SU-DHL-6 (cell line): ENCODE measurements around the gene STUB1.

ENCODE experiments used
- EZH2phosphoT487 ChIP-seq: fragments of 200-600 bp; sonication (generic), shearing (Covaris generic); conservative IDR thresholded peaks from 2 replicates; pipeline ENCODE4 v1.6.1; 2018; ENCODE audit warnings: mild to moderate bottlenecking, antibody characterized with exemption, low read length, moderate library complexity, mixed read lengths
- TF ChIP-seq, protein P1 (sequence below): fragments of 200-600 bp; sonication (generic); IDR thresholded peaks from one replicate; pipeline ENCODE4 v1.5.1; 2017; ENCODE audit warnings: antibody characterized with exemption, mild to moderate bottlenecking, low read length, moderate library complexity; ENCODE audit not compliant: insufficient read depth, poor library complexity, severe bottlenecking

DNA sequence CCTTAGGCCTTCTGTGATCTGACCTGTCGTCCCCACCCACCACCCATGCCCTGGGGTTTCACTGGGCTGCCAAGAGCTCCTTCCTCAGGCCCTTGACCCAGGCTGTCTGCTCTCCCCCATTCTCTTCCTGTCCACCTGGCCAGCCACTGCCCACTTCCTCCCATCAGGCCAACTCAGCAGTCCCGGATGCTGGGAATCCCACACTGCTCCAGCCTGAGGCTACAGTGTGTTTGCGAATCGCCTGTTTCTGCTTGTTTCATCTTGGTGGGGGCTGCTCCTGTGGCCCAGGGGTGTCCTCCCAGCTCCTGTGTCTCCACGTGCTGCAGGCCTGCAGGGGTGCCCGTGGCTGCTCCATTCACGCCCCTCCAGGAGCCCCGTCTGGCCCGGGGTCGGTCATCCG, 33.9 kb downstream of the STUB1 start:
- TF ChIP-seq, protein P1, sequence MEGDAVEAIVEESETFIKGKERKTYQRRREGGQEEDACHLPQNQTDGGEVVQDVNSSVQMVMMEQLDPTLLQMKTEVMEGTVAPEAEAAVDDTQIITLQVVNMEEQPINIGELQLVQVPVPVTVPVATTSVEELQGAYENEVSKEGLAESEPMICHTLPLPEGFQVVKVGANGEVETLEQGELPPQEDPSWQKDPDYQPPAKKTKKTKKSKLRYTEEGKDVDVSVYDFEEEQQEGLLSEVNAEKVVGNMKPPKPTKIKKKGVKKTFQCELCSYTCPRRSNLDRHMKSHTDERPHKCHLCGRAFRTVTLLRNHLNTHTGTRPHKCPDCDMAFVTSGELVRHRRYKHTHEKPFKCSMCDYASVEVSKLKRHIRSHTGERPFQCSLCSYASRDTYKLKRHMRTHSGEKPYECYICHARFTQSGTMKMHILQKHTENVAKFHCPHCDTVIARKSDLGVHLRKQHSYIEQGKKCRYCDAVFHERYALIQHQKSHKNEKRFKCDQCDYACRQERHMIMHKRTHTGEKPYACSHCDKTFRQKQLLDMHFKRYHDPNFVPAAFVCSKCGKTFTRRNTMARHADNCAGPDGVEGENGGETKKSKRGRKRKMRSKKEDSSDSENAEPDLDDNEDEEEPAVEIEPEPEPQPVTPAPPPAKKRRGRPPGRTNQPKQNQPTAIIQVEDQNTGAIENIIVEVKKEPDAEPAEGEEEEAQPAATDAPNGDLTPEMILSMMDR: no peak
- no peak for TF ChIP-seq EZH2phosphoT487
